K562 (cell line): ENCODE measurements around the gene GMEB2. TPM values are rescaled to one million over a fixed set of nuclear protein-coding genes. Genes with fewer than 3 reads are reported as not detected.

ENCODE experiments used
- ATAC-seq: fragments of 200-7000 bp; cut with Tn5 transposase; 3 replicates; pipeline ENCODE4 v1.9.1; 2020; ENCODE audit warnings: moderate library complexity
- BruUV-seq: library from RNA; stranded (reverse); fragments of 400-500 nt; replicated peaks from 2 replicates; lab custom pipeline; 2021; lab: Mats Ljungman, UMichigan
- CTCF ChIA-PET: fragments of 300-600 bp; formaldehyde crosslinking; extraction: SDS; loops from one replicate; lab custom pipeline; 2021; ENCODE audit warnings: low intra/inter-chr PET ratio; lab: Yijun Ruan, JAX
- POLR2A ChIA-PET: fragments of 300-600, 350-650 bp; sonication (Branson Sonifier 250); formaldehyde crosslinking; extraction: SDS; loops from one replicate; lab custom pipeline; 2021; ENCODE audit warnings: antibody characterized with exemption, inconsistent platforms; lab: Yijun Ruan, JAX
- DNase-seq, 4 experiments: peaks; one replicate each; pipeline versions ENCODE4 v3.0.0 to v3.0.0-alpha.2; 2011 to 2018; ENCODE audit warnings: low spot score in 3 of 4, mixed read lengths in 3 of 4; ENCODE audit errors: extremely low read depth in 1 of 4
- FAIRE-seq: peaks from 2 replicates; lab custom pipeline; 2011; peaks lifted over from hg19 to GRCh38; lab: Jason Lieb, UNC
- H2AFZ ChIP-seq: 2 replicates; pipeline ENCODE4 v1.6.0; 2011; ENCODE audit warnings: low read depth, low read length, control low read depth, inconsistent platforms
- H3K27ac ChIP-seq: fragments of 200-600 bp; 3 replicates; pipeline ENCODE4 v1.8.0; 2011; ENCODE audit warnings: low read depth, mild to moderate bottlenecking, control low read depth, inconsistent platforms, low read length, moderate library complexity, mixed read lengths; ENCODE audit errors: extremely low read depth
- H3K27me3 ChIP-seq, 2 experiments: fragments of 300-600 bp in 1 of 2; 2 replicates in 1 of 2; 3 replicates in 1 of 2; pipeline versions ENCODE4 v1.6.0 to v1.8.0; 2011; ENCODE audit warnings: inconsistent platforms in 2 of 2, low read length in 2 of 2, mild to moderate bottlenecking in 1 of 2, mixed read lengths in 1 of 2, moderate library complexity in 1 of 2; ENCODE audit not compliant: control insufficient read depth in 2 of 2, insufficient read depth in 2 of 2
- H3K36me3 ChIP-seq: fragments of 300-600 bp; 3 replicates; pipeline ENCODE4 v1.8.0; 2011; ENCODE audit warnings: mild to moderate bottlenecking, low read length, inconsistent platforms; ENCODE audit not compliant: control insufficient read depth, insufficient read depth
- H3K4me1 ChIP-seq, 2 experiments: fragments of 200-600 bp in 1 of 2; replicated peaks in 1 of 2; 2 replicates in 1 of 2; 3 replicates in 1 of 2; pipeline versions ENCODE4 v1.5.1 to v1.8.0; 2011; ENCODE audit warnings: inconsistent platforms in 2 of 2, low read length in 2 of 2, mild to moderate bottlenecking in 1 of 2, mixed read lengths in 1 of 2, moderate library complexity in 1 of 2; ENCODE audit not compliant: control insufficient read depth in 2 of 2, insufficient read depth in 2 of 2
- H3K4me2 ChIP-seq: 2 replicates; pipeline ENCODE4 v1.6.1; 2011; ENCODE audit warnings: low read length, control low read depth, inconsistent platforms, mixed read lengths; ENCODE audit not compliant: insufficient read depth
- H3K4me3 ChIP-seq: fragments of 200-600 bp; sonication (generic), shearing (Covaris generic); 2 replicates; pipeline ENCODE4 v1.5.1; 2016; ENCODE audit warnings: control low read depth, inconsistent platforms
- H3K79me2 ChIP-seq: fragments of 200-600 bp; 3 replicates; pipeline ENCODE4 v1.8.0; 2011; ENCODE audit warnings: low read length, inconsistent platforms; ENCODE audit not compliant: control insufficient read depth, insufficient read depth
- H3K9ac ChIP-seq, 2 experiments: 2 replicates each; pipeline versions ENCODE4 v1.6.0 to v1.6.1; 2011; ENCODE audit warnings: low read depth in 2 of 2, low read length in 2 of 2, control low read depth in 1 of 2, inconsistent platforms in 1 of 2, mild to moderate bottlenecking in 1 of 2, mixed read lengths in 1 of 2; ENCODE audit not compliant: insufficient read depth in 1 of 2
- H3K9me1 ChIP-seq: one replicate; pipeline ENCODE4 v1.6.0; 2011; ENCODE audit warnings: inconsistent platforms, mild to moderate bottlenecking, low read length, moderate library complexity; ENCODE audit not compliant: control insufficient read depth, insufficient read depth
- H3K9me3 ChIP-seq: replicated peaks from 2 replicates; pipeline ENCODE4 v1.5.1; 2011; ENCODE audit warnings: low read depth, low read length, inconsistent platforms; ENCODE audit not compliant: control insufficient read depth, insufficient read depth
- H4K20me1 ChIP-seq: replicated peaks from 2 replicates; pipeline ENCODE4 v1.6.1; 2011; ENCODE audit warnings: low read length, inconsistent platforms, mixed read lengths; ENCODE audit not compliant: control insufficient read depth, insufficient read depth
- CBFA2T3 ChIP-seq: fragments of 450-650 bp; IDR thresholded peaks from 2 replicates; pipeline ENCODE4 v1.6.1; 2017
- EP400 ChIP-seq: fragments of 450-650 bp; IDR thresholded peaks from 2 replicates; pipeline ENCODE4 v1.6.1; 2017; ENCODE audit warnings: antibody characterized with exemption, mild to moderate bottlenecking, moderate library complexity
- ETV6 ChIP-seq, 3 experiments: fragments of 150-350 bp in 1 of 3; sonication (generic) in 1 of 3; formaldehyde crosslinking in 1 of 3; IDR thresholded peaks; 2 replicates each; pipeline versions ENCODE4 v1.6.1 to v1.8.0; 2014 to 2022; ENCODE audit warnings: borderline replicate concordance in 2 of 3, low read depth in 2 of 3, antibody characterized with exemption in 1 of 3, low read length in 1 of 3, mild to moderate bottlenecking in 1 of 3, missing genetic modification reagents in 1 of 3
- HDAC1 ChIP-seq, 2 experiments: fragments of 450-650 bp; IDR thresholded peaks; 2 replicates each; pipeline ENCODE4 v1.6.1; 2016 to 2017; ENCODE audit warnings: inconsistent platforms in 1 of 2, mild to moderate bottlenecking in 1 of 2, moderate library complexity in 1 of 2
- RBBP5 ChIP-seq: fragments of 200-600 bp; sonication (generic); IDR thresholded peaks from 2 replicates; pipeline ENCODE4 v1.6.1; 2012; ENCODE audit warnings: borderline replicate concordance, mild to moderate bottlenecking, low read length, control low read depth, inconsistent platforms; ENCODE audit not compliant: insufficient read depth, poor library complexity, severe bottlenecking
- SPI1 ChIP-seq: IDR thresholded peaks from 2 replicates; pipeline ENCODE4 v1.6.1; 2011; ENCODE audit warnings: low read depth, low read length, control low read depth, borderline replicate concordance
- ZBTB7A ChIP-seq: IDR thresholded peaks from 2 replicates; pipeline ENCODE4 v1.6.1; 2011; ENCODE audit warnings: low read depth, mild to moderate bottlenecking, low read length, moderate library complexity, borderline replicate concordance; ENCODE audit not compliant: control insufficient read depth
- ZEB2 ChIP-seq: fragments of 450-650 bp; IDR thresholded peaks from 2 replicates; pipeline ENCODE4 v1.6.1; 2016
- ZFP30 ChIP-seq: fragments of 250-450 bp; sonication (Bioruptor Pico); IDR thresholded peaks from 2 replicates; pipeline ENCODE4 v1.8.0; 2022; ENCODE audit warnings: moderate library complexity, mild to moderate bottlenecking, inconsistent platforms, borderline replicate concordance
- WGBS: fragments of 100-300 bp; shearing (Covaris generic); methylation state at CpG from one replicate; pipeline ENCODE4 v1.1.6; 2016; ENCODE audit warnings: low coverage, mixed read lengths; ENCODE audit not compliant: insufficient coverage; ENCODE audit errors: missing lambda C conversion rate; 5-methylcytosine and 5-hydroxymethylcytosine counted together
- in situ Hi-C: fragments of 300-500 bp; cut with MboI; formaldehyde crosslinking; loops from 4 replicates; pipeline ENCODE4 v1.15.0; 2018; ENCODE audit warnings: inconsistent platforms, mixed read lengths
- intact Hi-C: fragments of 100-400 bp; cut with micrococcal nuclease; formaldehyde crosslinking; loops from 2 replicates; pipeline ENCODE4 v1.14.2; 2022
- polyA plus RNA-seq, 8 experiments: library from polyadenylated mRNA; depleted of rRNA in 4 of 8; stranded (reverse) in 5 of 8; unstranded in 3 of 8; fragments of >200 nt; fragmentation: Nextera tagmentation in 2 of 8; fragmentation: Illumina TruSeq in 1 of 8; extraction: Ambion mirVana in 2 of 8; extraction: Trizol in 1 of 8; gene quantifications; 2 replicates each; pipeline versions ENCODE4 v1.2.1 to v1.2.3, GENCODE V29; 2011 to 2014; ENCODE audit warnings: inconsistent platforms in 1 of 8, missing spikeins in 1 of 8
- total RNA-seq, 7 experiments: library from RNA; depleted of rRNA in 6 of 7; stranded (reverse); fragments of >200 nt in 6 of 7; fragmentation: Illumina TruSeq in 2 of 7; extraction: Trizol in 2 of 7; gene quantifications; 2 replicates each; pipeline versions ENCODE4 v1.2.1 to v1.2.3, GENCODE V29; 2011 to 2021; ENCODE audit warnings: low replicate concordance in 1 of 7
- TF ChIP-seq, protein P1 (sequence below): sonication (generic); formaldehyde crosslinking; IDR thresholded peaks from 2 replicates; pipeline ENCODE4 v1.8.1; 2022; ENCODE audit warnings: missing genetic modification reagents
- TF ChIP-seq, protein P2 (sequence below), 3 experiments: fragments of 200-800 bp in 1 of 3; sonication (Bioruptor generic) in 1 of 3; sonication (generic) in 1 of 3; formaldehyde crosslinking in 1 of 3; IDR thresholded peaks; 2 replicates each; pipeline versions ENCODE4 v1.6.1 to v1.8.0; 2016 to 2022; ENCODE audit warnings: mild to moderate bottlenecking in 2 of 3, missing compliant biosample characterization in 2 of 3, missing genetic modification characterization in 2 of 3, missing genetic modification reagents in 1 of 3
- TF ChIP-seq, protein P3 (sequence below): fragments of 450-650 bp; IDR thresholded peaks from 2 replicates; pipeline ENCODE4 v1.6.1; 2016; ENCODE audit warnings: antibody characterized with exemption

GMEB2 gene
- total and polyA plus RNA-seq, 9 of the 15 experiments (the other 6 are each of a cell fraction or from before 2014, with no cell fraction given), result 0.03 to 13.9 (median 6.3) TPM

DNA sequence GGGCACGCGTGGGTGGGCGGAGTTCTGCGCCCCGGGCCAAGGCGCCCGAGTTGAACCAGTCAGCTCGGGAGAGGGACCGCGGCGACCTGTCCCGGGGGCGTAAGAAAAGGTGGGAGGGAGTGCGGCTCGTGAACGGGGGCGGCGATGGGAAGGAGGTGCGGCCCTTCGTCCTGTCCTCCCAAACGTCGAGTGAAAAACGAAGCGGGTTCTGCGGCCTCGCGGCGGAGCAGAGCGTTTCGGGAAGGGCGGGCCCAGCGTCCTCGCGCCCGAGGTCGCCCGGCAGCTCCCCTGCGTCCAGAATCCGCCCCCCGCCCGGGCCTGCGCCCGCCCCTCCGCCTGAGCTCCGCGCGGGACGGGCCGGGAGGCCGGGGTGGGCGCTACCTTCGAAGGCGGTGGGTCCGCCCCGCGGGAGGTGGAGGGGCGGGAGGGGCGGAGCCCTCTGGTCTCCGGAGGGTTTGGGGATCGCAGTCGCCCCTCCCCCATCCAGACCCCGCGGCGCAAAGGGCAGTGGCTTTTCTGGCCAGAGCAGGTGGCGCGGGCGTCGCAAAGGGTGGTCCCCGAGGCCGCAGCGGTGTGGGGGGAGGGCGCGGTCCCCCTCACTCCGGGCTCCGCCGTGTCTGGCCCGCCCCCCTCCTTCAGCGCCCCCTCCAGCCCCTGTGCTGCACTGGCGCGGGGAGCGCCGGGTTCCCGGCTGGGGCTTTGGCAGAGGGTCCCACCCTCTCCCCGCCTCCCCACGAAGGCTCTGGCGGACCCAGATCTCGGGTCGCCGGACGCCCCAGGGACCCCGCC, 25.5 kb upstream of the GMEB2 start (continued):
- TF ChIP-seq, protein P1, sequence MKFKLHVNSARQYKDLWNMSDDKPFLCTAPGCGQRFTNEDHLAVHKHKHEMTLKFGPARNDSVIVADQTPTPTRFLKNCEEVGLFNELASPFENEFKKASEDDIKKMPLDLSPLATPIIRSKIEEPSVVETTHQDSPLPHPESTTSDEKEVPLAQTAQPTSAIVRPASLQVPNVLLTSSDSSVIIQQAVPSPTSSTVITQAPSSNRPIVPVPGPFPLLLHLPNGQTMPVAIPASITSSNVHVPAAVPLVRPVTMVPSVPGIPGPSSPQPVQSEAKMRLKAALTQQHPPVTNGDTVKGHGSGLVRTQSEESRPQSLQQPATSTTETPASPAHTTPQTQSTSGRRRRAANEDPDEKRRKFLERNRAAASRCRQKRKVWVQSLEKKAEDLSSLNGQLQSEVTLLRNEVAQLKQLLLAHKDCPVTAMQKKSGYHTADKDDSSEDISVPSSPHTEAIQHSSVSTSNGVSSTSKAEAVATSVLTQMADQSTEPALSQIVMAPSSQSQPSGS, result no peak
- peak; percentile 76; the same call in 1 of the 2 replicates for TF ChIP-seq ZBTB7A
- no peak for TF ChIP-seq ETV6 (IDR thresholded peaks at IDR 0.05; ENCODE audit: borderline replicate concordance in 1 of 2, low read depth in 2 of 2, low read length in 1 of 2)
- TF ChIP-seq ETV6 (CRISPR knock-in tag; IDR thresholded peaks at IDR 0.05; ENCODE audit: borderline replicate concordance), result no peak

DNA sequence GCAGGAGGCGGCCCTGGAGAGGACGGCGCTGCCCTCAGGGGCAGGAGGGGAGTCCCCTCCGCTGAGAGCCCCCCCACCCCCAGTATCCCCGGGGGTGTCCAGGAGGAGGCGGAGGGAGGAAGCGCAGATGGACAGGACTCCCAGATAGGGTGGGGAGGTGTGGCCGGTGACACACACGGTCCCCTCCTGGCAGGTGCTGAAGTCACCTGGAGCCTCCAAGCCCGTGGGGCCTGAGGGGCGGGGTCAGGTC, 25.0 kb upstream of the GMEB2 start:
- FAIRE-seq, result no peak
- H3K4me1 ChIP-seq, result peaks cover 25 to 67% of the 10 kb centered on the region in 2 experiments
- H3K79me2 ChIP-seq, result peaks cover 38% of the 10 kb centered on the region
- CTCF ChIA-PET, result no interaction called here
- intact Hi-C loops, result loop anchor here (10.0 kb wide), 1 partner anchor 117 kb away; the partner anchor contains the start of gene PTK6
- peak; percentile 29 to 63 (median 54) for DNase-seq
- 8% methylated on average over 6 of the region's 11 CpGs for WGBS
- peaks cover 7% of the 10 kb centered on the region; the same call in 1 of the 3 replicates for H3K36me3 ChIP-seq
- H3K9ac ChIP-seq, result peak overlapping the region; percentile 31 to 92; a peak in 3 of 4 replicates
- POLR2A ChIA-PET, result no interaction called here
- in situ Hi-C loops, result no loop called here
- no peaks in the 10 kb centered on the region for H3K9me3 ChIP-seq
- H3K27me3 ChIP-seq, result no peaks in the 10 kb centered on the region
- no TSS peak for BruUV-seq
- no peaks in the 10 kb centered on the region; the same call in 1 of the 2 replicates for H4K20me1 ChIP-seq
- peak in 1 of 2 experiments; percentile 36; a peak in 1 of 4 replicates for TF ChIP-seq HDAC1 (IDR thresholded peaks at IDR 0.05)
- no peak for TF ChIP-seq ZFP30
- TF ChIP-seq SPI1, result 0 out of 2 replicates have a peak, but pooled peaks have one; percentile 3
- TF ChIP-seq, protein P2, sequence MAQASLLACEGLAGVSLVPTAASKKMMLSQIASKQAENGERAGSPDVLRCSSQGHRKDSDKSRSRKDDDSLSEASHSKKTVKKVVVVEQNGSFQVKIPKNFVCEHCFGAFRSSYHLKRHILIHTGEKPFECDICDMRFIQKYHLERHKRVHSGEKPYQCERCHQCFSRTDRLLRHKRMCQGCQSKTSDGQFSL (CRISPR knock-in tag; IDR thresholded peaks at IDR 0.05), result peak; percentile 80; the same call in 1 of the 2 replicates
- TF ChIP-seq, protein P2 (tag; IDR thresholded peaks at IDR 0.05), result no peak
- peak; percentile 39; the same call in 1 of the 2 replicates for TF ChIP-seq ZEB2
- TF ChIP-seq, protein P3, sequence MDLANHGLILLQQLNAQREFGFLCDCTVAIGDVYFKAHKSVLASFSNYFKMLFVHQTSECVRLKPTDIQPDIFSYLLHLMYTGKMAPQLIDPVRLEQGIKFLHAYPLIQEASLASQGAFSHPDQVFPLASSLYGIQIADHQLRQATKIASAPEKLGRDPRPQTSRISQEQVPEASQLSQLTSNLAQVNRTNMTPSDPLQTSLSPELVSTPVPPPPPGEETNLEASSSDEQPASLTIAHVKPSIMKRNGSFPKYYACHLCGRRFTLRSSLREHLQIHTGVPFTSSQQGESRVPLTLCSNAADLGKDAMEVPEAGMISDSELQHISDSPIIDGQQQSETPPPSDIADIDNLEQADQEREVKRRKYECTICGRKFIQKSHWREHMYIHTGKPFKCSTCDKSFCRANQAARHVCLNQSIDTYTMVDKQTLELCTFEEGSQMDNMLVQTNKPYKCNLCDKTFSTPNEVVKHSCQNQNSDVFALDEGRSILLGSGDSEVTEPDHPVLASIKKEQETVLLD, result 0 out of 2 replicates have a peak, but pooled peaks have one; percentile 24
- TF ChIP-seq RBBP5, result peak; percentile 15
- no peak for TF ChIP-seq EP400
- 0 out of 2 replicates have a peak, but pooled peaks have one; percentile 3 for TF ChIP-seq CBFA2T3
- peak overlapping the region; percentile 66; the same call in 1 of the 2 replicates for H3K4me2 ChIP-seq
- peak; percentile 4; the same call in 1 of the 3 replicates for ATAC-seq
- peaks cover 3% of the 10 kb centered on the region for H3K9me1 ChIP-seq
- peak overlapping the region; percentile 68 for H3K4me3 ChIP-seq
- H3K27ac ChIP-seq, result no peak overlapping the region
- peak overlapping the region; percentile 72 for H2AFZ ChIP-seq
